Amniotic epithelial cell (primary cell): ENCODE results near the gene FNDC3B.
A peak's percentile ranks its signal among the peaks of the same experiment; 100 is the strongest.

ENCODE experiments used
- DNase-seq: peaks from one replicate; pipeline ENCODE4 v3.0.0-alpha.2; 2010; ENCODE audit warnings: low read depth

FNDC3B gene

DNA sequence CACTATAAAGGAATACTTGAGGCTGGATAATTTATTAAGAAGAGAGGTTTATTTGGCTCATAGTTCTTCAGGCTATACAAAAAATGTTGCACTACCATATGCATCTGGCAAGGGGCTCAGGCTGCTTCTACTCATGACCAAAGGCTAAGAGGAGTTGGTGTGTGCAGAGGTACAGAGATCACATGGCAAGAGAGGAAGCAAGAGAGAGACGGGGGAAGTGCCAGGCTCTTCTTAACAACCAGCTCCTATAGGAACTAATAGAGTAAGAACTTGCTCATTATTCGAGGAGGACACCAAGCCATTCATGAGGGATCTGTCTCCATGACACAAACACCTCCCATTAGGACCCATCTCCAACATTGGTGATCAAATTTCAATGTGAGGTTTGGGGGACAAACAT is 6.0 kb upstream of the FNDC3B start:
- DNase-seq = no peak

DNA sequence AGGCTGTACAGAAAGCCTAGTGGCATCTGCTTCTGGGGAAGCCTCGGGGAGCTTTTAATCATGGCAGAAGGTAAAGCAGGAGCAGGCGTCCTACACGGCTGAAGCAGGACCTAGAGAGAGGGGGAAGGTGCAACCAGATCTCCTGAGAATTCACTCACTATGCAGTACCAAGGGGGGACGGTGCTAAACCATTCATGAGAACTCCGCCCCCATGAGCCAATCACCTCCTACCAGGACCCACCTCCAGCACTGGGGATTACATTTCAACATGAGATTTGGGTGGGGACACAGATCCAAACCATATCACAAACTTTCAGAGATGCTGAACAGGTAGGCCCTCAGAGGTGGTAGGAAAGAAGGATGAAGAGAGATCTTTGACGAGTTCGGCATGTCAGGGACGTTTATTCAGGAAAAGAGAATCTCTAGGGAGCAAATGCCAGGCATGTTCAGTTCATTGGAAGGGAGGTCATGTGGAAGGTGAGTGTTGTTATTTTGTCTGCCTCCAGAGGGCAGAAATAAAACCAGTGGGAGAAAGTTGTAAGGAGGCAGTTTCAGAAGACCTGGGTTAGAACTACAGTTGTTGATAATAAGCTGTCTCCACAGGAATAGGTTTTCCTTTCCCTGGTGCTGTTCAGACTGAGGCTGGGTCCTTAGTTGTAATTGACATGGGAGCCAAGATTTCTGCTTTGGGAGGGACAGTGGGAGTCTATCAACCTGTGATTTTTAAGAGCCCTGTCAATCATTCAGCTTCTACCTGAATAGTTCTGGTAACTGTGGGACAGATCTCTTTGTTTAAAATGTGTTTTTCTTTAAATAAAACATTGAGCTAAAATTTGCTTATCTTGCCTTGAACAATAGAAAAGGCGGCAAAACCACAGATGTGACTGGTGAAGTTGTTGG is 4.3 kb upstream of the FNDC3B start:
- DNase-seq = peak; percentile 48

DNA sequence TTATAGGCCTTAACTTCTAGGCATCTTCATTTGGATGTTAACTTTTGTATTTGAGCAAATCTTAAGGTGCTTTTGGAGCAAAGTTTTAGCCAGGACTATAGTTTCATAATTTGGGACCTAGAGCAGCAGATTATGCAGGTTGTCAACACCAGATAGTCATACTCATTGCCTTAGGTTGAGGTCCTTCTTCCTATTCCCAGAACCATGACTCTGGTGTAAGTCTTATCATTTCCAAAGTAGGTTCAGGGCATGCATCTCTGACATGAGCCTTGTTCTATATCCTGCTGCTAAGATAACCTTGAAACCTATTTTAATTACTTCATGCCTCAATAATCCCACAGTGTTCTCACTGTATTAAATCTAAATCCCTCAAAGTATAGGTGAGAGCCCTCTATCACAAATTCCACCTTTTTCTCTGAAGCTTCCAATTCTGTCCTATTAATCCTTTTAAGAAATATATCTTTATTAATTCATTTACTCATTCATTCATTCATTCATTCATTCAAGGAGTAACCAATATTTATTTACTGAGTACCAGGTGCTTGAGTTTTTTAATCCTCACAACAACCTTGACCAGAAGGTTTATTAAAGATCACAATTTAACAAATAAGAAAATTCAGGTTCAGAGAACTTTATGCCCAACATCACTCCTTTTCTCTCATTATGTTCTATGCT is 2.7 kb upstream of the FNDC3B start:
- DNase-seq = no peak

DNA sequence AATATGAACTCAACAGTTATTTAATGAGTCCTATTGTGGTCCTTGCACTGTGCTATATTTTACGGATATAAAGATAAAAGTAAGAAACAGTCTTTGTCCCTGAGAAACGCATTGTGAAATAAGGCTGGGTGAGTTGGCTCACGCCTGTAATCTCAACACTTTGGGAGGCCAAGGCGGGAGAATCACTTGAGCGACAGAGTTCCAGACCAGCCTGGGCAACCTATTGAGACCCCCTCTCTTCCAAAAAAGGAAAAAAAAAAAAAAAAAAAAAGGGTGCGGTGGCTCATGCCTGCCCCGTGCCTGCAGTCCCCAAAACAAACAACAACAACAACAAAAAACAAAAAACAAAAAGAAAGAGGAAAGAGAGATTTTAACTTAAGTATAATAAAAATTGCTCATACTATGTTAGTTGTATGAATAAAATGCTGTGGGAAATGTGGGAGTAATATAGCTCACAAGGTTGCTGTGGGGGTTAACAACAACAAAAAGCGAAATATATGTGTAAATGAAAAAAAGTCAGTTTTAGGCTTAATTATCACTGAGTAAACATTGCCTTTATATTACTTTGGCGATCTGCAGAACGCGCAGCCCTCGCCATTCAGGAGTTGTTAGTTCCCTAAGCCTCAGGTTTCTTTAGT is 461 bp upstream of the FNDC3B start:
- peak; percentile 75 for DNase-seq

GRCh38 chr3:172040078-172040980 is 951 bp downstream of the FNDC3B start:
- peak; percentile 80 for DNase-seq

DNA sequence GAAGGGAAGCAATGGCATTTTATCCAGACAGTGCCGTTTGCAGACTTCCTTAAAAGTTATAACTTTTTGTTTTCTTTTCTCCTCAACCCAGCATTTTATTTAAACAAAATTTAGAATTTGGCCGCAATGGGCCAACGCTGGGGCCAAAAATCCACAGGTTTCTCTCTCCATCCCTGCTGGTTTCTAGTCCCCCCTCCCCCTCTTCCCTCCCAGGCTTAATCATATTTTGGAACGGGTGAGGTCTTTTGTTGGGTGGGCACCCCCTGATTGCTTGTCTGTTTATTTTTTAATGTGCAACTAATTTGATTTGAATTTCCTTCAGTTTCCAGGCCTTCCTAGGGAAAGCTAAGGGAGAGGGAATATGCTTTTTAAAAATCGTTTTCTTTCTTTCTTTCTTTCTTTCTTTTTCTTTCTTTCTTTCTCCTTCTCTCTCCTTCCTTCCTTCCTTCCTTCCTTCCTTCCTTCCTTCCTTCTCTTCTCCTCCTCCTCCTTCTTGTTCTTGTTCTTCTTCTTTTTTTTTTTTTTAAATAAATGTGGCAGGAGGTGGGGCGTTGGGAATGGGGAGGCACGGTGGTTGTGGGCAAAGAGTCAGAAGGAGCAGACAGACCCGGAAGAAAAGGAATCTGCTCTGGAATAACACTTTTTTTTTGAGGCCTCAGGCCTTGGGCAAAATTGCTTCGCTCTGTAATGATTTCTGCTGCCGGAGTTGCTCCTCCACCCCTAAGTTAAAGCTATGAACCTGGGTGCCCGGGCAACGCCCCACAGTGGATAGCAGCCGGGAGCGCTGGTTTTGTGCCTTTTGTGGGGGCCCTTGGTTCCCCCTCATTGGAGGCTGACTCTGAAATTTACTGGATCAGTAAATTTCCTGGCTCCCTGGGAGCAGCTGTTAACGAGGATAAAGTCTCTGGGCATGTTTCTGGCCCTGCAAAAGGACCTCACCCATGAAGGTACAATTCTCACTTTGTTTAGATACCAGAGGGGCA is 1.9 kb downstream of the FNDC3B start:
- DNase-seq = peak; percentile 61

- peak; percentile 48 for DNase-seq
These were observed 2.8 kb downstream of the FNDC3B start for GRCh38 chr3:172042136-172042662.

DNA sequence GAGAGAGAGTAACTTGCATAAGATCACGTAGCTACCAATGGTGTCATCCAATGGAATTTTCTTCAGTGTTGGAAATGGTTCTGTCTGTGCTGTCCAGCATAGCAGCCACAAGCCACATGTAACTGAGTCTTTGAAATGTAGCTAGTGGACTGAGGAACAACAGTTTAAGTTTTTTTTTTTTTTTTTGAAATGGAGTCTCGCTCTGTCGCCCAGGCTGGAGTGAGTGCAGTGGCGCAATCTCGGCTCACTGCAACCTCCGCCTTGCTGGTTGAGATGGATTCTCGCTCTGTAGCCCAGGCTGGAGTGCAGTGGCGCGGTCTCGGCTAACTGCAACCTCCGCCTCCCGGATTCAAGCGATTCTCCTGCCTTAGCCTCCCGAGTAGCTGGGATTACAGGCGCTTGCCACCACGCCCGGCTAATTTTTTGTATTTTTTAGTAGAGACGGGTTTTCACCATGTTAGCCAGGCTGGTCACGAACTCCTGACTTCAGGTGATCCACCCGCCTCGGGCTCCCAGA is 3.3 kb downstream of the FNDC3B start:
- DNase-seq = peak; percentile 81

- no peak for DNase-seq
These were observed 3.9 kb downstream of the FNDC3B start for GRCh38 chr3:172043233-172043632.

DNA sequence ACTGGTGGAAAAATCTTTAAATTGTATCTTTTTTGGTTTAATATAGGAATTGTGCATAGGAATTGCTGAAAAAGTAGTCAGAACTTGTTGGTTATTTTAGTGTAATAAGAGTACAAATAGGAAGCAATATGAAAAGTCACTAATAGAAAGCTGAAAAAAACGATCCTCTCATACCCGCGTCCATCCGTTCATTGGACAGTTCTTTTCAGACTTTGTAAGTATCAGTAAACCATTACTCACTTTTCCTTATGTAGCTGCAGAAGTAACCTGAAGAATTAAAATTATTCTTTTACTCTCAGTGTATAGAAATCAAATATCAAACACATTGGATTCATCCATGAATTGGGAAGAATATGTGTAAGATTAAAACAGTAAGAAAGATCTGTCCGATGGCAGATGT is 4.4 kb downstream of the FNDC3B start:
- DNase-seq = no peak

- no peak for DNase-seq
These were observed 5.6 kb downstream of the FNDC3B start for GRCh38 chr3:172044833-172045585.

- no peak for DNase-seq
These were observed 7.0 kb downstream of the FNDC3B start for GRCh38 chr3:172046268-172046915.

- no peak for DNase-seq
These were observed 8.3 kb downstream of the FNDC3B start for GRCh38 chr3:172047567-172048115.

- no peak for DNase-seq
These were observed 9.2 kb downstream of the FNDC3B start for GRCh38 chr3:172048599-172048998.

DNA sequence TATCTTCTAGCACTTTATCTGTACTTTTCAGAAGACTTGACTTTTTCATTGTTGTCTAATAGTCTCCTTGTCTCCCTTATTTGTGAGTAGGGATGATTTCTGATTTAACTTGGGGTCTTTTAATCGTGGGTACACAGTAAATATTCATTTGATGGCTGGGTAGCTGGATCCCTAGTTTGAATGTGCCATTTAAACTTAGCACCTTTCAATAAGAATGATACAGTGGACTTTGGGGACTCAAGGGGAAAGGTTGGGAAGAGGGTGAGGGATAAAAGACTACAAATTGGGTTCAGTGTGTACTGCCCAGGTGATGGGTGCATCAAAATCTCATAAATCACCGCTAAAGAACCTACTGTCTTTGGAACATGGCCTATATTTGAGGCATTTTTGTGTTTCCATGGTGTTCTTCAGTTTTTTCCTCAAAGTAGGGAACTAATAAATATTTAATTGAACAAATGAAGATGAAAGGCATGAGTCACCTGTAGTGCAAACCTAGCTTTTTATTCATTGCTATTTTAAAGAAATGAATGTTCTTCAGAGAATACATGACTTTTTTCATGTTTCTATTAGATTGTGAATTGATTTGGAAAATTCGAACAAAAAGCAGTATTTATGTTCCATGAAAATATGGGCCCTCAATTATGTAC is 12.1 kb downstream of the FNDC3B start:
- no peak for DNase-seq

DNA sequence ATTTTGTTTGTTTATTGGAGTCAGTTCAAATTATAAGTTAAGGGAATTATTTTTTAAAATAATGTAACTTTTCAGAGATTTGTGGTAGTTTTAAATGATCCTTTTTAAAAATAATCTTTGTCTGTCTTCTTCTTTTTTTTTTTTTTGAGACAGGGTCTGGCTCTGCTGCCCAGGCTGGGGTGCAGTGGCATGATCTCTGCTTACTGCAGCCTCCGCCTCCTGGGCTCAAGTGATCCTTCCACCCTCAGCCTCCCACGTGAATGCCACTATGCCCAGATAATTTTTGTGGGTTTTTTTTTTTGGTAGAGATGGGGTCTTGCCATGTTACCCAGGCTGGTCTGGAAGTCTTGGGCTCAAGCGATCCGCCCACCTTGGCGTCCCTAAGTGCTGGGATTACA is 12.6 kb downstream of the FNDC3B start:
- no peak for DNase-seq

DNA sequence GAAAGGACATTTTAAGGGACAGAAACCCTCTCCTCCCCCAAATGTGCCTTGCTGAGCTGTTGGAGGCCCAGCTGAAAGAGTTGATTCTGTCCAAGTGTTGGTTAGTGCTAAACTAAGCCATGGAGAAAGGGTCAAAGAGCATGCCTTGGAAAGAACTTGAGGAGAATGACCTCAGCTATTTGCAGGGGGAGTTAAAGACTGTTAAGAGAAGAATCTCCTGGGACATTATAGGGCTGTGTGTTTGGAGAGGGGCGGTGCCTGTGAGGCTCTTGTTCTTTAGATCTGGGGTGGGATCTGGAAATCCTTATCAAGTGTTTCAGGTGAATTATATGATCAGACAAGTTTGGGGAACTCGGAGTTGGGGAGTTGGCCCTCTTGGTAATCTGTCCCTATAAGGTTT is 13.0 kb downstream of the FNDC3B start:
- DNase-seq = no peak
